ENCODE results near the gene SH2B2. TPM values are rescaled to one million over a fixed set of nuclear protein-coding genes. Genes with fewer than 3 reads are reported as not detected.
"Not testable (repeated sequence)": the region's sequence is repeated elsewhere in the genome, so short reads cannot be mapped to it uniquely, and the experiment has no call there.

SH2B2 gene
- total RNA-seq, 1 experiment from 2014 or later, result 7.0 TPM

DNA sequence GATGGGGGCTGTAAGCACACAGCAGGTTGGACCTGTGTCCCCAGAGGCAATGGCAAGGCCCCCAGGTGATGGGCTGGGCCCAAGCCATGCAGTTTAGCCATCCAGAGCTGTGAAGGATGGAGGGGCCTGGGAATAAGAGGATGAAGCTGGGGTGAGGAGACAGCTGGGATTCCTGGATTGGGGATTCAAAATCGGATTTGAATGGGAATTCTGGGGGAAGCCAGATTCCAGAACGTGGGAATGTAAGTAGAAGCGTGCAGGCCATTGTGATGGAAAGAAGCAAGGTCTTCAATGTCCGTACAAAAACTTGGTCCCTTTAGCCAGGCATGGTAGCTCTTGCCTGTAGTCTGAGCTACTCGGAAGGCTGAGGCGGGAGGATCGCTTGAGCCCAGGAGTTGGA, 9.8 kb downstream of the SH2B2 start:
- DNase-seq (ENCODE audit: low read depth), result no peak
- in situ Hi-C loops (cut with HindIII; ENCODE audit: low pct_unique_long_range_greater_than_20kb, low sequenced_read_pairs), result no loop called here

GRCh38 chr7:102297487-102298218, 11.0 kb downstream of the SH2B2 start:
- no peak for DNase-seq (ENCODE audit: low read depth)
- in situ Hi-C loops (cut with HindIII; ENCODE audit: low pct_unique_long_range_greater_than_20kb, low sequenced_read_pairs), result no loop called here

DNA sequence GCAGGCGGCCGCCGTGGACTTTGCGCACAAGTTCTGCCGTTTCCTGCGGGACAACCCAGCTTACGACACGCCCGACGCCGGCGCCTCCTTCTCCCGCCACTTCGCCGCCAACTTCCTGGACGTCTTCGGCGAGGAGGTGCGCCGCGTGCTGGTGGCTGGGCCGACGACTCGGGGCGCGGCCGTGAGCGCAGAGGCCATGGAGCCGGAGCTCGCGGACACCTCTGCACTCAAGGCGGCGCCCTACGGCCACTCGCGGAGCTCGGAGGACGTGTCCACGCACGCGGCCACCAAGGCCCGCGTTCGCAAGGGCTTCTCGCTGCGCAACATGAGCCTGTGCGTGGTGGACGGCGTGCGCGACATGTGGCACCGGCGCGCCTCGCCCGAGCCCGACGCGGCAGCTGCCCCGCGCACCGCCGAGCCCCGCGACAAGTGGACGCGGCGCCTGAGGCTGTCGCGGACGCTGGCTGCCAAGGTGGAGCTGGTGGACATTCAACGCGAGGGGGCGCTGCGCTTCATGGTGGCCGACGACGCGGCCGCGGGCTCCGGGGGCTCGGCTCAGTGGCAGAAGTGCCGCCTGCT, 14.1 kb downstream of the SH2B2 start:
- in situ Hi-C loops (cut with HindIII; ENCODE audit: low pct_unique_long_range_greater_than_20kb, low sequenced_read_pairs), result no loop called here
- DNase-seq (ENCODE audit: low read depth), result no peak

GRCh38 chr7:102301367-102301766, 14.7 kb downstream of the SH2B2 start:
- in situ Hi-C loops (cut with HindIII; ENCODE audit: low pct_unique_long_range_greater_than_20kb, low sequenced_read_pairs); DNase-seq (ENCODE audit: low read depth): not testable (repeated sequence)

- no peak for DNase-seq (ENCODE audit: low read depth)
- in situ Hi-C loops (cut with HindIII; ENCODE audit: low pct_unique_long_range_greater_than_20kb, low sequenced_read_pairs), result no loop called here
Measured at GRCh38 chr7:102302025-102302424, 15.4 kb downstream of the SH2B2 start.

- in situ Hi-C loops (cut with HindIII; ENCODE audit: low pct_unique_long_range_greater_than_20kb, low sequenced_read_pairs), result no loop called here
- no peak for DNase-seq (ENCODE audit: low read depth)
Measured at GRCh38 chr7:102303669-102304422, 17.2 kb downstream of the SH2B2 start.

DNA sequence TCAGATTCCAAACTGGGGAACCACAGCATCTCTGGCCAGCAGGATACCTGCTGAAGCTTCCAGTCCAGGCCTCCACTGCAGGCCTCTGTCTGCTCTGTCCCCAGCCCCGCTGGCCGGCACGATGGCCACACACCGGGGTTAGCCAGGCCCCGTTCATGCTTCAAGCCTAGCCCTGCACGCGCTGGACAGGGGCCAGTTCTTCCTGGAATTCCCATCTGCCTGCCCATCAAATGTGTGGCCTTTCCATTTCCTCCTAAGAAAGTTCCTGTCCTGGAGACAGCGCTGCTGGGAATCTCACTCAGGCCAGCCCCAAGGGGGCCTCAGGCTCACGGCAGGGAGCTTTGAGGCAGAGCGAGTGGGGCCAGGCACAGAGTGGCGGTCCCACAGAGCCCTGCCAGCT, 18.0 kb downstream of the SH2B2 start:
- in situ Hi-C loops (cut with HindIII; ENCODE audit: low pct_unique_long_range_greater_than_20kb, low sequenced_read_pairs), result no loop called here

DNA sequence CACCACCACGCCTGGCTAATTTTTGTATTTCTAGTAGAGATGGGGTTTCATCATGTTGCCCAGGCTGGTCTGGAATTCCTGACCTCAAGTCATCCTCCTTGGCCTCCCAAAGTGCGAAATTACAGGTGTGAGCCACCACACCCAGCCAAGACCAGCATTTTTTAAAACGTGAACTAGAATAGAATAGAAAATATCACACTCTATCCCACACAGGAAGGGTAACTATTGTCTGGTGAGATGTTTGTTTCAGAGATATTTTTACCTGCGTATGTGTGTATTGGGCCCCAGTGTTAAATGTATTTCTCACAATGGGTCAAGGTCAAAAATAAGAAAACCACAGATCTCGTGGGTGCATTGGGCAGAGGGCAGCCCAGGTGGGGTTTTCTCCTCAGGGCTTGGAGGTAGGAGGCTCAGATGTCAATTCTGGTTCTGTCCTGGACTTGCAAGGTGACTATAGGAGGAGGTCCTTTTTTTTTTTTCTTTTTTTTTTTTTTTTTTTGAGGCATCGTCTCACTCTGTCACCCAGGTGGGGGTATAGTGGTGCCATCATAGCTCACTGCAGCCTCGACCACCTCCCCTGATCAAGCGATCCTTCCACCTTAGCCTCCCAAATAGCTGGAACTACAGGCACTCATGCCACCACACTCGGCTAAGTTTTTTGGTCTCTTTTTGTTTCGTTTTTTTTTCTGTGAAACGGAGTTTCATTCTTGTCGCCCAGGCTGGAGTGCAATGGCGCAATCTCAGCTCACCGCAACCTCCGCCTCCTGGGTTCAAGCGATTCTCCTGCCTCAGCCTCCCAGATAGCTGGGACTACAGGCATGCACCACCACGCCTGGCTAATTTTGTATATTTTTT, 19.0 kb downstream of the SH2B2 start:
- in situ Hi-C loops (cut with HindIII; ENCODE audit: low pct_unique_long_range_greater_than_20kb, low sequenced_read_pairs), result no loop called here
- DNase-seq (ENCODE audit: low read depth), result no peak

More for the DNA sequence above, 18.0 kb downstream of the SH2B2 start:
- no peak for DNase-seq (ENCODE audit: low read depth)

DNA sequence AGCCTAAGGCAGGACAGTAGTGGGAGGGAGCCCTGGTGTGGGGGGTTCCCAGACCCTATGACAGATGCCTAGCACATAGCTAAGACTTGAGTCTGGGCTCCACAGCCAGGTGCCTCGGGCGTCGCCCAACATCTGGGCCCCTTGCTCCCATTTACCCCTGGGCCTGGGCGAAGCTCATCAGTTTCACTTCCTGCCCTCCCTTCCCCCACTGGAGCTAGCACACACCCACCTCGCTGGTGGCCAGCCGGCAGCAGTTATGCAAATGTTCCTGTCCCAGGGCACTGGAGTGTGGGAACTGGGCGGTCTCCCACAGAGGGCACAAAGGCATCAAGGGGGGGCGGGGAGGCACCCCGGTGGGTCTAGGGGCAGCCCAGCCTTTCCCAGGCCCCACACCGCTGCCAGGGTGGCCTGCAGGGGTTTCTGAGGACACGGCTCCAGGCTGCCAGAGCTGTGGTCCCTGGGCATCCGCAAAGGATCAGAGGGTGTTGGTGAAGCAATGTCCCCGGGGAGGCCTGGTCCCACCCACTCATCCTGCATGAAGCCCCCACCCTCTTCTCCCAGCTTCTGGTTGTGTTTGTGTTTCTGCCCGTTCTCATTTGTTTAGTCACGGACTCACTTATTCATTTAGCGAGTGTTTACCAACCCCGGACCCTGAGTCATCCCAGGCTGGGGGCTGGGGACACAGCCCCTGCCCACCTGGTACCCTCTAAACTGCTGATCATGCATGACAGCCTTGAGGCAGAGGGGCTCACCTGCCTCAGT, 20.4 kb downstream of the SH2B2 start:
- in situ Hi-C loops (cut with HindIII; ENCODE audit: low pct_unique_long_range_greater_than_20kb, low sequenced_read_pairs), result no loop called here
- peak; percentile 86 for DNase-seq (ENCODE audit: low read depth)

DNA sequence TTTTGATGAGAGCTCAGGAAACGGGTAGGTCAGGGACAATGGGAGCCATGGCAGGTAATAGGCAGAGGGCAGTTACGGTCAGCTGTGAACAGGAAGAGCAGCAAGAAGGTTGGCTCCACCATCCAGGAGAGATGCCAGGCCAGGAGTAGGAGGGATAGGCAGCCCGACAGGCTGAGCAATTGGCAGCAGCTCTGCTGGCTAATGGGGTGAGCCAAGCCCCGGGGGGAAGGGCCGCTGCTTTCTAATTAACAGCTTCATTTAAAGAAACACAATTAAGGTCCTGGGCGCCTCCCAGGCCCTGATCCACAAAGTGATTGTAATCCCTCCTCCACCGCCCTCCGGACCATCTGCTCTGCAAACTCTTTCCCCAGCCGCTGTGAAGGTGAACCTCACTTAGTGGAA, 23.7 kb downstream of the SH2B2 start:
- no peak for DNase-seq (ENCODE audit: low read depth)
- in situ Hi-C loops (cut with HindIII; ENCODE audit: low pct_unique_long_range_greater_than_20kb, low sequenced_read_pairs), result no loop called here

DNA sequence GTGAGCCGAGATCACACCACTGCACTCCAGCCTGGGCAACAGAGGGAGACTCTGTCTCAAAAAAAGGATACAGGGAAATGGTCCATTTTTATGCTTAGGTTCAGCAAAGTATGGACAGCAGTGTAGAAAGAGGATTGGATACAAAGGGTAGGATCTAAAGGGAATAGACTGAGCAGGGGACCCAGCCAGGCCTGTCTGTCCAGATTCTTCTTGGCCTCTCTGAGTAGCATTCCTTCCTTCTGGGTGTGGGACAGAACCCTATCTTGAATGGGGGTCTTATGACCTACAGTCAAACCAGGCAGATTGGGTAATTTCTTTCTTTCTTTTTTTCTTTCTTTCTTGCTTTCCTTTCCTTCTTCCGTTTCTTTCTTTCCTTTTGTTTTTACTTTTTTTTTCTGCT, 25.6 kb downstream of the SH2B2 start:
- in situ Hi-C loops (cut with HindIII; ENCODE audit: low pct_unique_long_range_greater_than_20kb, low sequenced_read_pairs), result no loop called here

DNA sequence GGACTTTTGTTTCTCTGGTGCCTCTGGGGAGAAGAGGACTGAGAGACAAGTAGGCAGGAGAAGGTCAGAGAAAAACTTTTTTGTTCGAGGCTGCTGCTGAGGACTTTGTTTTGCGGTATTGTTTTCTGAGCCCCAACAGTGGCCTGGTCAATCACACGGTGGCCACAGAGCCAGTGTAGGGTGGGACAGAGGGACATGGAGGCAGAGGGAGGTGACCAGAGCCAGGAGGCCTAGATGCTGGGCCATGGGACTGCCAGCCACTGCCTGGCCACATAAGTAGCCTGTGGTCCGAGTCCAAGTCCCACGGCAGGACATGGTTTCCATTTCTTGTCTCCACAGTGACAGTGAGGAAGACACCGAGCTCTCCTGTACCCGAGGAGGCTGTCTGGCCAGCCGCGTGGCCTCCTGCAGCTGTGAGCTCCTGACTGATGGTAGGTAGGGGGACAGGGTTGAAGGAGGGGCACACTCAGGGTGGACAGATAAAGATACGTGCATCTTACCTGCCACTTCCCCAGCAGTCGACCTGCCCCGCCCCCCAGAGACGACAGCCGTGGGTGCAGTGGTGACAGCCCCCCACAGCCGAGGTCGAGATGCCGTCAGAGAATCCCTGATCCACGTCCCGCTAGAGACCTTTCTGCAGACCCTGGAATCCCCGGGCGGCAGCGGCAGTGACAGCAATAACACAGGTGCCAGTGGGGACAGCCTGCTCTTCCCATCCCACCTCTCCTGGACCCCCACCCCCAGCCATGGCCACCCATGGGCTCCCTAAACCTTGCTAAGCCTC, 27.5 kb downstream of the SH2B2 start:
- DNase-seq (ENCODE audit: low read depth), result no peak
- in situ Hi-C loops (cut with HindIII; ENCODE audit: low pct_unique_long_range_greater_than_20kb, low sequenced_read_pairs), result no loop called here

More for the DNA sequence above, 25.6 kb downstream of the SH2B2 start:
- DNase-seq (ENCODE audit: low read depth), result no peak

DNA sequence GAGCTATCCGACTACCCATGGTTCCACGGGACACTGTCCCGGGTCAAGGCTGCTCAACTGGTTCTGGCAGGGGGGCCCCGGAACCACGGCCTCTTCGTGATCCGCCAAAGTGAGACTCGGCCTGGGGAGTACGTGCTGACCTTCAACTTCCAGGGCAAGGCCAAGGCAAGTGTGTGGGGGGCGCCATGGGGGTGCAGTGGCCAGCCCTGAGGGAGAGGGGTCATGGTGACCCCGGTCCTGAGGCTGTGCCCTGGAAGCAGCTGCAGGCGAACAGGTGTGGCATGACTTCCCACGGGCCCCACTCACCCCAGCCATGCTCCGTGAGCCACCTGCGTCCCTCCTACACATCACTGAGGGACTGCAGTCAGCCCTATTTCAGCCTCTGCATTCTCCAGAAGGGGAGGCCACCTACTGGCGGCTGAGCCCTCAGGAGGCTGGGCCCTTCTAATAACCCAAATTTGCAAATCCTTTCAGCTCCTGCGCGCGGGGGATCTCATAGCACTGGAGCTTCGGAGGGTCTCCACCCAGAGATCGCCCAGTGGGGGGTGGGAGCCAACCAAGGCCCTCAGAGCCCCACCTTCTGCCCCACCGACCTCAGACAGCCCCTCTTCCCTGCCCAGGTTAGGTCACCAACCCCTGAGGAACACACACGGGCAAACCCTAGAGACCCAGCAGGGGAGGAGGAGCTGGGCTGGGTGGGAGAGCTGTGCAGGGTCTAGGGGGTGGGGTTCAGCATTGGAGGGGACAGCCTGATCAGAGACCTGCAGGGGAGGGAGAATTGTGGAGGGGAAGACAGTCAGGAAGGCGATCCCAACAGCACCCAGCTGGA, 30.8 kb downstream of the SH2B2 start:
- no peak for DNase-seq (ENCODE audit: low read depth)
- in situ Hi-C loops (cut with HindIII; ENCODE audit: low pct_unique_long_range_greater_than_20kb, low sequenced_read_pairs), result no loop called here

DNA sequence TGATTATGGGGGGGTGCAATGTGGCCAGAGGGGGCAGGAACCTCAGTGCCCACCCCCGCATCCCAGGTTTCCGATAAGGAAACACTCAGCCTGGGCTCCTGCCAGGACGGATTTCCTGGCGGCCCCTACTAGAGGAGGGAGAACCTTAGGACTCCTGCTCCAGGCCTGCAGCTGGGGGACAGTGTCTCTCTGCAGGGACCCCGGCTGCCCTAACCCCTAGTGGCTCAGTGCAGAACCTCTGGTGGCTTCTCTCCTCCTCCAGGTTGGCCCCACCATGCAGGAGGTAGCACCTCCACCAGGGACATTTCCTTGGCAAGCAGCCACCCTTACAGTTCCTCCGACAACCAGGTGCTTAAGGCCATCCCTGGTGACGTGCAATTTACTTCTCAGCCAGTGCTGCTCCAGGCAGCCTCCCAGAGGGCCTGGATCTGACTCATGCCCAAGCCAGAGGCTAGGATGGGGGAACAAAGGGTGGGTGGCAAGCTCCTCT, 31.9 kb downstream of the SH2B2 start:
- no peak for DNase-seq (ENCODE audit: low read depth)
- in situ Hi-C loops (cut with HindIII; ENCODE audit: low pct_unique_long_range_greater_than_20kb, low sequenced_read_pairs), result no loop called here

GRCh38 chr7:102319671-102320070, 33.0 kb downstream of the SH2B2 start:
- in situ Hi-C loops (cut with HindIII; ENCODE audit: low pct_unique_long_range_greater_than_20kb, low sequenced_read_pairs), result no loop called here
- no peak for DNase-seq (ENCODE audit: low read depth)

GRCh38 chr7:102320181-102320580, 33.5 kb downstream of the SH2B2 start:
- no peak for DNase-seq (ENCODE audit: low read depth)
- in situ Hi-C loops (cut with HindIII; ENCODE audit: low pct_unique_long_range_greater_than_20kb, low sequenced_read_pairs), result no loop called here

All from Caki2 (cell line).